Loucy (cell line): ENCODE data around the gene MTHFS.
"Not testable (repeated sequence)": the region's sequence is repeated elsewhere in the genome, so short reads cannot be mapped to it uniquely, and the experiment has no call there.

Experiments
- H2AFZ ChIP-seq: fragments of 200-600 bp; sonication (generic); 2 replicates; pipeline ENCODE4 v1.6.0; 2016; ENCODE audit warnings: antibody characterized with exemption, mild to moderate bottlenecking, low read length, moderate library complexity
- H3F3A ChIP-seq: fragments of 200-600 bp; 2 replicates; pipeline ENCODE4 v1.6.0; 2016; ENCODE audit warnings: antibody characterized with exemption, low read depth, mild to moderate bottlenecking
- H3K27me3 ChIP-seq: fragments of 200-600 bp; sonication (generic); 2 replicates; pipeline ENCODE4 v1.6.1; 2014; ENCODE audit warnings: low read length, mild to moderate bottlenecking; ENCODE audit not compliant: insufficient read depth, poor library complexity, severe bottlenecking
- H3K36me3 ChIP-seq: fragments of 200-600 bp; sonication (generic); 2 replicates; pipeline ENCODE4 v1.6.1; 2016; ENCODE audit warnings: low read length; ENCODE audit not compliant: insufficient read depth
- H3K4me1 ChIP-seq: fragments of 200-600 bp; sonication (generic); 2 replicates; pipeline ENCODE4 v1.5.1; 2014; ENCODE audit warnings: low read length, mild to moderate bottlenecking; ENCODE audit not compliant: insufficient read depth, poor library complexity, severe bottlenecking
- H3K4me2 ChIP-seq: fragments of 200-600 bp; sonication (generic); 2 replicates; pipeline ENCODE4 v1.6.0; 2014; ENCODE audit warnings: antibody characterized with exemption, low read length, low read depth, mild to moderate bottlenecking; ENCODE audit not compliant: poor library complexity, severe bottlenecking
- H3K4me3 ChIP-seq: fragments of 200-600 bp; sonication (generic); 2 replicates; pipeline ENCODE4 v1.5.1; 2014; ENCODE audit warnings: low read length, mild to moderate bottlenecking, mixed read lengths; ENCODE audit not compliant: poor library complexity, severe bottlenecking
- H3K79me2 ChIP-seq: fragments of 200-600 bp; sonication (generic); 2 replicates; pipeline ENCODE4 v1.6.1; 2014; ENCODE audit warnings: low read length; ENCODE audit not compliant: insufficient read depth
- H3K9ac ChIP-seq: fragments of 200-600 bp; sonication (generic); 2 replicates; pipeline ENCODE4 v1.6.0; 2014; ENCODE audit warnings: mild to moderate bottlenecking, low read depth, low read length, moderate library complexity; ENCODE audit not compliant: poor library complexity, severe bottlenecking
- H3K9me2 ChIP-seq: fragments of 200-600 bp; sonication (generic); replicated peaks from 2 replicates; pipeline ENCODE4 v1.6.1; 2016; ENCODE audit warnings: low read depth, low read length, mixed read lengths
- H3K9me3 ChIP-seq: fragments of 200-600 bp; sonication (generic); 2 replicates; pipeline ENCODE4 v1.6.1; 2014; ENCODE audit warnings: mild to moderate bottlenecking, antibody characterized with exemption, low read length, low read depth; ENCODE audit not compliant: insufficient read depth
- H4K20me1 ChIP-seq: fragments of 200-600 bp; sonication (generic); 2 replicates; pipeline ENCODE4 v1.6.0; 2014; ENCODE audit warnings: antibody characterized with exemption, low read length, mild to moderate bottlenecking; ENCODE audit not compliant: insufficient read depth, poor library complexity, severe bottlenecking
- EZH2phosphoT487 ChIP-seq: fragments of 200-600 bp; IDR thresholded peaks from 2 replicates; pipeline ENCODE4 v1.6.1; 2018; ENCODE audit warnings: antibody characterized with exemption, mild to moderate bottlenecking, moderate library complexity, borderline replicate concordance
- TF ChIP-seq, protein P1 (sequence below): fragments of 200-600 bp; sonication (generic); conservative IDR thresholded peaks from 2 replicates; pipeline ENCODE4 v1.5.1; 2014; ENCODE audit warnings: mild to moderate bottlenecking, antibody characterized with exemption, low read length

Gene MTHFS

DNA sequence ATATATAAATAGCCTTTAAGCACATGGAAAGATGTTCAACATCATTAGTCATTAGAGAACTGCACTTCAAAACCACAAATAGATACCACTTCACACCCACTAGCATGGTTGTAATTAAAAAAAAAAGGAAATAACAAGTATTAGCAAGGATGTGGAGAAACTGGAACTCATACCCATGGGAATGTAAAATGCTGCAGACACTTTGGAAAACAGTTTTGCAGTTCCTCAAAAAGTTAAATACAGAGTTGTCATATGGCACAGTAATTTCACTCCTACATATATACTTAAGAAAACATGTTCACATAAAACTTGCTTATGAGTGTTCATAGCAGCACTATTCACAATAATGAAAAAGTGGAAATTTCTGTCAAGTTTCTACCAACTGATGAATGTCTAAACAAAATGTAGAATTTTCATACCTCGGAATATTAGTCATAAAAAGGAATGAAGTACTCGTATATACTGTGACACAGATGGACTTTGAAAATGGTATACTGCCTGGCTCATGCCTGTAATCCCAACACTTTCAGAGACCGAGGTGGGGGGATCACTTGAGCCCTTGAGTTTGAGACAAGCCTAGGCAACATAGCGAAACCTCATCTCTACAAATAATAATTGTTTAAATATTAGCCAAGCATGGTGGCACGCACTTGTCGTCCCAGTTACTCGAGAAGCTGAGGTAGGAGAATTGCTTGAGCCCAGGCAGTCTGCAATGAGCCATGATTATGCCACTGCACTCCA lies 46.1 kb upstream of the MTHFS start:
- H3K79me2 ChIP-seq: no peaks in the 10 kb centered on the region
- H2AFZ ChIP-seq: no peak overlapping the region
- no peaks in the 10 kb centered on the region for H3K36me3 ChIP-seq
- H3K4me3 ChIP-seq: no peak overlapping the region
- no peaks in the 10 kb centered on the region for H4K20me1 ChIP-seq
- no peaks in the 10 kb centered on the region for H3F3A ChIP-seq
- no peak overlapping the region for H3K4me2 ChIP-seq
- no peaks in the 10 kb centered on the region for H3K4me1 ChIP-seq
- TF ChIP-seq, protein P1, sequence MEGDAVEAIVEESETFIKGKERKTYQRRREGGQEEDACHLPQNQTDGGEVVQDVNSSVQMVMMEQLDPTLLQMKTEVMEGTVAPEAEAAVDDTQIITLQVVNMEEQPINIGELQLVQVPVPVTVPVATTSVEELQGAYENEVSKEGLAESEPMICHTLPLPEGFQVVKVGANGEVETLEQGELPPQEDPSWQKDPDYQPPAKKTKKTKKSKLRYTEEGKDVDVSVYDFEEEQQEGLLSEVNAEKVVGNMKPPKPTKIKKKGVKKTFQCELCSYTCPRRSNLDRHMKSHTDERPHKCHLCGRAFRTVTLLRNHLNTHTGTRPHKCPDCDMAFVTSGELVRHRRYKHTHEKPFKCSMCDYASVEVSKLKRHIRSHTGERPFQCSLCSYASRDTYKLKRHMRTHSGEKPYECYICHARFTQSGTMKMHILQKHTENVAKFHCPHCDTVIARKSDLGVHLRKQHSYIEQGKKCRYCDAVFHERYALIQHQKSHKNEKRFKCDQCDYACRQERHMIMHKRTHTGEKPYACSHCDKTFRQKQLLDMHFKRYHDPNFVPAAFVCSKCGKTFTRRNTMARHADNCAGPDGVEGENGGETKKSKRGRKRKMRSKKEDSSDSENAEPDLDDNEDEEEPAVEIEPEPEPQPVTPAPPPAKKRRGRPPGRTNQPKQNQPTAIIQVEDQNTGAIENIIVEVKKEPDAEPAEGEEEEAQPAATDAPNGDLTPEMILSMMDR: no peak
- TF ChIP-seq EZH2phosphoT487: no peak
- H3K9me2 ChIP-seq: no peaks in the 10 kb centered on the region
- no peaks in the 10 kb centered on the region for H3K9me3 ChIP-seq
- no peak overlapping the region for H3K9ac ChIP-seq
- no peaks in the 10 kb centered on the region for H3K27me3 ChIP-seq

DNA sequence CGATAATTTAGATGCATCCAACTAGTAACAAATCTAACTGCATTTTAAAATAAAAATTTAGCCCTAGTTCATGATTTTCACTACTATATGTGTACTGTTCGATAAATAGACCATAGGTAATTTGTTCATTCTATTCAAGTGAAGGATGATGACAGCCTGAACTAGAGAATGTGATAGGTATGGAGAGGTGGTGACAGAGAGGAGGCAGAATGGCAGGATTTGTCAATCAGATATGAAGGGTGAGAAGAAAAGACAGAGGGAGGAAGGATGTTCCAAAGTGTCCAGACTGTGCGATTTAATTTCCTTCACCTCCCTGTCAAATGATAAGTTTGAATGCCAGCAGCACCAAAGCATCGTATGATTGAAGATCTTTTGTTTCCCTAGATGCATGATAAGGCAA lies 42.6 kb upstream of the MTHFS start:
- no peaks in the 10 kb centered on the region for H3K36me3 ChIP-seq
- H3K4me1 ChIP-seq: no peaks in the 10 kb centered on the region
- H3K27me3 ChIP-seq: no peaks in the 10 kb centered on the region
- no peaks in the 10 kb centered on the region for H3K79me2 ChIP-seq
- no peaks in the 10 kb centered on the region for H4K20me1 ChIP-seq
- no peak overlapping the region for H2AFZ ChIP-seq
- no peak overlapping the region for H3K9ac ChIP-seq
- no peak overlapping the region for H3K4me3 ChIP-seq
- H3K4me2 ChIP-seq: no peak overlapping the region
- TF ChIP-seq, protein P1: no peak
- TF ChIP-seq EZH2phosphoT487: no peak
- H3K9me2 ChIP-seq: no peaks in the 10 kb centered on the region
- H3F3A ChIP-seq: no peaks in the 10 kb centered on the region
- H3K9me3 ChIP-seq: no peaks in the 10 kb centered on the region

- no peaks in the 10 kb centered on the region for H3K27me3 ChIP-seq
- no peak overlapping the region for H3K4me2 ChIP-seq
- no peaks in the 10 kb centered on the region for H3F3A ChIP-seq
- TF ChIP-seq, protein P1: no peak
- TF ChIP-seq EZH2phosphoT487: no peak
- H3K9ac ChIP-seq: no peak overlapping the region
- H3K9me2 ChIP-seq: no peaks in the 10 kb centered on the region
- H3K36me3 ChIP-seq: no peaks in the 10 kb centered on the region
- H3K9me3 ChIP-seq: no peaks in the 10 kb centered on the region
- no peak overlapping the region for H2AFZ ChIP-seq
- peaks cover 9% of the 10 kb centered on the region for H3K4me1 ChIP-seq
- no peaks in the 10 kb centered on the region for H3K79me2 ChIP-seq
- no peak overlapping the region for H3K4me3 ChIP-seq
- H4K20me1 ChIP-seq: no peaks in the 10 kb centered on the region
These were observed 41.3 kb upstream of the MTHFS start for GRCh38 chr15:79938143-79938542.

DNA sequence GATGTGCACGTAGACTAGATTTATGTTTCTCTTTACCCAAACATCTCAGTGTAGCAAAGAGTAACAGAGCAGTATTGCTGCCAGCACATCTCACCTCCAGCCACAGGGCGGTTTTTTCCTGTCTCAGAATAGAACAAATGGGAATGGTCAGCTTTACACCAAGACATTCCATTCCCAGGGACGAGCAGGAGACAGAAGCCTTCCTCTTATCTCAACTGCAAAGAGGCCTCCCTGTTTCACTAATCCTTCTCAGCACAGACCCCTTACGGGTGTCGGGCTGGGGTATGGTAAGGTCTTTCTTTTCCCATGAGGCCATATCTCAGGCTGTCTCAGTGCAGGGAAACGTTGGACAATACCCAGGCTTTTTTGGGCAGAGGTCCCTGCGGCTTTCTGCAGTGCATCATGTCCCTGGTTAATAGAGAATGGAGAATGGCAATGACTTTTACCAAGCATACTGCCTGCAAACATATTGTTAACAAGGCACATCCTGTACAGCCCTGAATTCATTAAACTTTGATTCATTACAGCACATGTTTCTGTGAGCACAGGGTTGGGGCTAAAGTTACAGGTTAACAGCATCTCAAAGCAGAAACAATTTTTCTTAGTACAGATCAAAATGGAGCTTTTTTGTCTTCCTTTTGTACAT lies 38.9 kb upstream of the MTHFS start:
- not testable (repeated sequence) for H3F3A ChIP-seq, H3K79me2 ChIP-seq, H4K20me1 ChIP-seq, H2AFZ ChIP-seq, H3K4me3 ChIP-seq, H3K4me2 ChIP-seq, H3K36me3 ChIP-seq, H3K27me3 ChIP-seq, H3K9me3 ChIP-seq, H3K9ac ChIP-seq, H3K9me2 ChIP-seq
- H3K4me1 ChIP-seq: peaks cover 12% of the 10 kb centered on the region
